Naive thymus-derived CD4-positive, alpha-beta T cell (primary cell): ENCODE measurements around the gene WWTR1. TPM values are rescaled to one million over a fixed set of nuclear protein-coding genes. Genes with fewer than 3 reads are reported as not detected.

Experiments used
- ATAC-seq: fragments of 150-1000 bp; cut with Tn5 transposase; 2 replicates; pipeline ENCODE4 v1.10.0; 2021; ENCODE audit warnings: mild to moderate bottlenecking, moderate library complexity
- CTCF ChIA-PET: fragments of 350-600 bp; sonication (Branson Sonifier 250); formaldehyde crosslinking; loops from one replicate; lab custom pipeline; 2021; ENCODE audit warnings: antibody characterized with exemption; lab: Charles Lee
- POLR2A ChIA-PET: fragments of 350-600 bp; sonication (Branson Sonifier 250); formaldehyde crosslinking; loops from one replicate; lab custom pipeline; 2021; ENCODE audit warnings: antibody characterized with exemption, inconsistent platforms; lab: Charles Lee
- DNase-seq, 9 donors: peaks; one replicate each; pipeline versions ENCODE4 v3.0.0 to v3.0.0-alpha.2; 2020 to 2022; ENCODE audit warnings: mixed read lengths in 1 of 9
- H3K27ac ChIP-seq: one replicate; pipeline ENCODE4 v1.7.0; 2013; ENCODE audit warnings: mild to moderate bottlenecking, low read depth, low read length, moderate library complexity
- H3K27me3 ChIP-seq, 2 donors: one replicate each; pipeline ENCODE4 v1.7.0; 2013; ENCODE audit warnings: low read length in 2 of 2, mild to moderate bottlenecking in 2 of 2, moderate library complexity in 2 of 2; ENCODE audit not compliant: control insufficient read depth in 2 of 2, insufficient read depth in 2 of 2
- H3K36me3 ChIP-seq, 3 experiments: 1 replicate in 2 of 3; 2 replicates in 1 of 3; pipeline ENCODE4 v1.7.0; 2013; ENCODE audit warnings: low read length in 3 of 3, mild to moderate bottlenecking in 3 of 3, moderate library complexity in 1 of 3; ENCODE audit not compliant: insufficient read depth in 3 of 3, control insufficient read depth in 2 of 3
- H3K4me1 ChIP-seq, 2 donors: one replicate each; pipeline ENCODE4 v1.7.0; 2013; ENCODE audit warnings: low read length in 2 of 2, mild to moderate bottlenecking in 2 of 2, moderate library complexity in 1 of 2; ENCODE audit not compliant: control insufficient read depth in 2 of 2, insufficient read depth in 2 of 2
- H3K4me3 ChIP-seq: 2 replicates; pipeline ENCODE4 v1.7.0; 2013; ENCODE audit warnings: mild to moderate bottlenecking, low read length
- H3K9me3 ChIP-seq, 3 experiments: 1 replicate in 2 of 3; 2 replicates in 1 of 3; pipeline ENCODE4 v1.7.0; 2013; ENCODE audit warnings: low read length in 3 of 3; ENCODE audit not compliant: control insufficient read depth in 2 of 3
- H3K27ac Mint-ChIP-seq, 9 donors: one replicate each; pipeline ENCODE4 v1.8.0; 2020 to 2022; ENCODE audit warnings: mixed read lengths in 9 of 9, mild to moderate bottlenecking in 8 of 9, moderate library complexity in 5 of 9, inconsistent platforms in 2 of 9
- H3K27me3 Mint-ChIP-seq, 5 donors: one replicate each; pipeline ENCODE4 v1.8.0; 2021 to 2022; ENCODE audit warnings: mixed read lengths in 5 of 5, mild to moderate bottlenecking in 1 of 5
- H3K36me3 Mint-ChIP-seq, 5 donors: one replicate each; pipeline ENCODE4 v1.8.0; 2020 to 2022; ENCODE audit warnings: mixed read lengths in 5 of 5, mild to moderate bottlenecking in 3 of 5, inconsistent platforms in 1 of 5
- H3K4me1 Mint-ChIP-seq, 7 donors: one replicate each; pipeline ENCODE4 v1.8.0; 2020 to 2022; ENCODE audit warnings: mixed read lengths in 7 of 7, mild to moderate bottlenecking in 3 of 7, inconsistent platforms in 1 of 7
- H3K4me3 Mint-ChIP-seq, 10 donors: one replicate each; pipeline ENCODE4 v1.8.0; 2020 to 2022; ENCODE audit warnings: mild to moderate bottlenecking in 10 of 10, mixed read lengths in 10 of 10, moderate library complexity in 6 of 10, inconsistent platforms in 2 of 10
- H3K9me3 Mint-ChIP-seq, 11 donors: one replicate each; pipeline ENCODE4 v1.8.0; 2020 to 2022; ENCODE audit warnings: mixed read lengths in 11 of 11, mild to moderate bottlenecking in 4 of 11, inconsistent platforms in 1 of 11, moderate library complexity in 1 of 11
- intact Hi-C, 2 donors: fragments of 100-400 bp; cut with micrococcal nuclease; formaldehyde crosslinking; loops; one replicate each; pipeline ENCODE4 v1.15.1; 2023
- polyA plus RNA-seq, 2 donors: library from polyadenylated mRNA; unstranded; fragments of 300-500 nt; fragmentation: Illumina TruSeq; gene quantifications; one replicate each; pipeline ENCODE4 v1.2.3, GENCODE V29; 2021
- total RNA-seq, 6 experiments: library from RNA in 5 of 6; stranded (reverse) in 5 of 6; gene quantifications; 1 replicate in 5 of 6; 2 replicates in 1 of 6; pipeline ENCODE4 v1.2.3 and lab custom pipeline; 2021 to 2026

The WWTR1 gene
- total and polyA plus RNA-seq, 7 experiments from 2014 or later = 0.17 to 0.56 (median 0.31) TPM; not detected in 1

- Mint-ChIP-seq H3K27me3 (peaks cover 18 to 41% (median 24%) of the 10 kb centered on the region in 5 donors), H3K27ac (no peak overlapping the region), H3K4me1 (no peaks in the 10 kb centered on the region), H3K36me3 (peaks cover 0 to 4% (median 0%) of the 10 kb centered on the region in 5 donors), H3K9me3 (peaks cover 0 to 2% (median 0%) of the 10 kb centered on the region in 11 donors), H3K4me3 (no peak overlapping the region)
- H3K4me3 ChIP-seq = no peak overlapping the region
- POLR2A ChIA-PET = no interaction called here
- no peaks in the 10 kb centered on the region for H3K9me3 ChIP-seq
- CTCF ChIA-PET = no interaction called here
- H3K36me3 ChIP-seq = no peaks in the 10 kb centered on the region
- H3K27ac ChIP-seq = no peak overlapping the region
- H3K27me3 ChIP-seq = no peaks in the 10 kb centered on the region
- no peaks in the 10 kb centered on the region for H3K4me1 ChIP-seq
- ATAC-seq (no peak), DNase-seq (no peak)
- intact Hi-C loops = no loop called here
Observed at GRCh38 chr3:149667576-149667975, 9.8 kb upstream of the WWTR1 start.

DNA sequence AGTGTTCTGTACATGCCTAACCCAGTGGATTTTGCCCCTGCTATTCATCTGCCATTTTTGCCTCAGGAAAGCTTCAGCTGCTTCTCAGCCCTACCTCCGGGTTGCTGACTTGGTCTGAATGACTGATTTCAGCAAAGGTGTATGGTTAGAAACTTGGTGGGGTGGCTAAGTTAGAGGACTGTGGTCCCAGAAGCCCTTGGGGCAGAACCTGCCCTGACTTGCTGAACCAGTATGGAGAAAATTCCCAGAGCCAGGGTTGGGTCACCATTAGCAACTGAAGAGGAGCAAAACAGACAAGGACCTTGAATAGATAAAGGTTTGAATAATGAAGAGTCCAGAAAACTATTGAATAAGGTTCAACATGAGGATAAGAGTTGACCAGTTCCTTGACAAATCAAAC is 6.1 kb upstream of the WWTR1 start:
- DNase-seq = no peak
- no peak for ATAC-seq
- Histone ChIP-seq H3K27ac (no peak overlapping the region), H3K9me3 (no peaks in the 10 kb centered on the region), H3K4me3 (no peak overlapping the region), H3K27me3 (no peaks in the 10 kb centered on the region), H3K4me1 (no peaks in the 10 kb centered on the region), H3K36me3 (no peaks in the 10 kb centered on the region)
- Mint-ChIP-seq H3K27me3 (peaks cover 44 to 60% (median 46%) of the 10 kb centered on the region in 5 donors), H3K4me3 (no peak overlapping the region), H3K27ac (no peak overlapping the region), H3K4me1 (peaks cover 0 to 1% (median 0%) of the 10 kb centered on the region in 7 donors), H3K9me3 (peaks cover 0 to 4% (median 0%) of the 10 kb centered on the region in 11 donors), H3K36me3 (peaks cover 0 to 4% (median 0%) of the 10 kb centered on the region in 5 donors)
- ChIA-PET POLR2A (no interaction called here), CTCF (no interaction called here)
- intact Hi-C loops = no loop called here

- Mint-ChIP-seq H3K36me3 (peaks cover 0 to 4% (median 0%) of the 10 kb centered on the region in 5 donors), H3K4me3 (no peak overlapping the region), H3K9me3 (peaks cover 0 to 4% (median 0%) of the 10 kb centered on the region in 11 donors), H3K27ac (no peak overlapping the region), H3K27me3 (peaks cover 46 to 58% (median 53%) of the 10 kb centered on the region in 5 donors), H3K4me1 (peaks cover 0 to 9% (median 6%) of the 10 kb centered on the region in 7 donors)
- ChIA-PET POLR2A (no interaction called here), CTCF (interaction anchor here (0.7 kb wide), 1 partner anchor 38 kb away, joined by 3 read pairs; no protein-coding TSS in a partner anchor)
- Histone ChIP-seq H3K27ac (no peak overlapping the region), H3K9me3 (no peaks in the 10 kb centered on the region), H3K4me1 (peaks cover 0 to 1% of the 10 kb centered on the region in 2 donors), H3K36me3 (no peaks in the 10 kb centered on the region), H3K27me3 (no peaks in the 10 kb centered on the region), H3K4me3 (no peak overlapping the region)
- DNase-seq = no peak
- intact Hi-C loops = no loop called here
- no peak for ATAC-seq
Observed at GRCh38 chr3:149662240-149662887, 4.5 kb upstream of the WWTR1 start.

- H3K4me1 Mint-ChIP-seq = peaks cover 0 to 21% (median 10%) of the 10 kb centered on the region in 7 donors
- peaks cover 58 to 65% (median 60%) of the 10 kb centered on the region in 5 donors for H3K27me3 Mint-ChIP-seq
- CTCF ChIA-PET = no interaction called here
- peaks cover 0 to 8% (median 0%) of the 10 kb centered on the region in 11 donors for H3K9me3 Mint-ChIP-seq
- no peak overlapping the region for H3K27ac ChIP-seq
- ATAC-seq = no peak
- intact Hi-C loops = no loop called here
- no peak overlapping the region for H3K27ac Mint-ChIP-seq
- H3K36me3 Mint-ChIP-seq = peaks cover 0 to 4% (median 0%) of the 10 kb centered on the region in 5 donors
- no peak overlapping the region for H3K4me3 ChIP-seq
- no peaks in the 10 kb centered on the region for H3K9me3 ChIP-seq
- no peak for DNase-seq
- no peaks in the 10 kb centered on the region for H3K36me3 ChIP-seq
- no peak overlapping the region for H3K4me3 Mint-ChIP-seq
- POLR2A ChIA-PET = no interaction called here
- H3K4me1 ChIP-seq = peaks cover 0 to 4% of the 10 kb centered on the region in 2 donors
- H3K27me3 ChIP-seq = no peaks in the 10 kb centered on the region
Observed at GRCh38 chr3:149660462-149660861, 2.6 kb upstream of the WWTR1 start.

DNA sequence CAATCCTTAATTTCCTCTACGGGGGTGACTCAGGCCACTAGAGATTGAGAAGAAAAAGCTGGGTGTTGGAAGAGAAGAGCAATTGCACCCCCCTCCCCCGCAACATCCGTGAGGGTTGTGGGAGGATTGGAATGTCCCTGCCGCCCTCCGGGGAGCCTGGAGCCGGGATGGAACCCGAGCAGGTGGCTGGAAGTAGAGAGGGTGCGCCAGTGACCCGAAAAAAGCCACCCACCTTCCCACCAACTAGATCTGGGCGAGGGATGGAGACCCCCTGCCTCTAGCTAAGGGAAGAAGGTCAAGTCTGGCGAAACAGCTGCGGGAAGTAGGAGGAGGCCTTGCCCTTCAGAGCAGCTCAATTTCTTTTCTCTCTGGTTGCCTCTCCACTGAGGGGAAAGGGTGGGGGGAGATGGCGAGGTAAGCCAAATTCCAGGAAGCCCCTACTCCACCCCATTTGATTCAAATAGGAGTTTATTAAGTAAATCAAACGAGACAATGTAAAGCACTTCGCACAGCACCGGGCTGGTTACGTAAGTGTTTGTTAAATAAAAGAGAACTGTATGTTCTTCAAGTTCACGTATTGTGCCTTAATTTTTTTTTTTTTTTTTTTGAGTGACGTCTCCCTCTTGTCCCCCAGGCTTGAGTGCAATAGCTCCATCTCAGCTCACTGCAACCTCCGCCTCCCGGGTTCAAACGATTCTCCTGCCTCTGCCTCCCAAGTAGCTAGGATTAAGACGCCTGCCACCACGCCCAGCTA is 1.1 kb upstream of the WWTR1 start:
- H3K27me3 Mint-ChIP-seq = peaks cover 65 to 76% (median 72%) of the 10 kb centered on the region in 5 donors
- intact Hi-C loops = loop anchor here in 1 of 2 donors (1.0 to 5.0 kb wide), 3 partner anchors 43 to 154 kb away; partner anchors contain the start of gene RNF13
- peak overlapping the region in 1 of 9 donors; percentile 14 for H3K27ac Mint-ChIP-seq
- H3K36me3 Mint-ChIP-seq = peaks cover 0 to 4% (median 0%) of the 10 kb centered on the region in 5 donors
- Histone ChIP-seq H3K4me1 (peaks cover 0 to 4% of the 10 kb centered on the region in 2 donors), H3K27ac (no peak overlapping the region), H3K9me3 (no peaks in the 10 kb centered on the region), H3K36me3 (no peaks in the 10 kb centered on the region), H3K27me3 (no peaks in the 10 kb centered on the region), H3K4me3 (peak overlapping the region; percentile 47)
- CTCF ChIA-PET = no interaction called here
- ATAC-seq (no peak), DNase-seq (no peak)
- peaks cover 0 to 8% (median 0%) of the 10 kb centered on the region in 11 donors for H3K9me3 Mint-ChIP-seq
- H3K4me1 Mint-ChIP-seq = peaks cover 0 to 21% (median 10%) of the 10 kb centered on the region in 7 donors
- peak overlapping the region; percentile 51 to 87 (median 76) for H3K4me3 Mint-ChIP-seq
- POLR2A ChIA-PET = no interaction called here

DNA sequence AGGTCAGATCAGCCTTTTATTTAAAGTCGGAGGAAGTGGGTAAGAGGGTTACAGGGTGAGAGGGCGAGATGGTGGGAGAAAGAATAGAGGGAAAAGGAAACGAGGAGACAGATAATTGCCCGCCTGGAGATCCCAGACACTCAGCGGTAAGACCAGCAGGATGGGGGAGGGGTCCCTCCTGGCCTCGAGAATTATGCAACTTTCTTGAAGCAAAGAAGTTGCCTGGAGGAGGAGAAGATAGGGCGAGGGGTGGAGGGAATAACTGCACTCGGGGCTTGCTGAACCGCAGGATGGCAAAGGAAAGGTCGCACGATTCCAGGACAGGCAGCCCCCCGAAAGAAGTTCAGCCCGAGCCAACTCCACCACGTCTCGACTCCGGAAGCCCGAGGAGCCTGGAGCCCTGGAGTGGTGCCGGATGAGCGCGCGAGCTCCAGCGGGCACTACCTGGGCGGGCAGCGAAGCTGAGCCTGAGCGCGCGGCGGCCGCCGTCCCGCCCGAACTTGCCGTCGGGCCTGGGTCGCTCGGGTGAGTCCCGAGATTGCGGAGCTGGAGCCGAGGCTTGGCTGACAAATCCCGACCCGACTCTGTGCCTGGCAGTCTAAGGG is 402 bp downstream of the WWTR1 start:
- Histone ChIP-seq H3K27me3 (no peaks in the 10 kb centered on the region), H3K4me3 (peak overlapping the region; percentile 47), H3K27ac (no peak overlapping the region), H3K36me3 (no peaks in the 10 kb centered on the region), H3K4me1 (peaks cover 0 to 4% of the 10 kb centered on the region in 2 donors), H3K9me3 (no peaks in the 10 kb centered on the region)
- H3K36me3 Mint-ChIP-seq = peaks cover 0 to 2% (median 0%) of the 10 kb centered on the region in 5 donors
- intact Hi-C loops = loop anchor here in 1 of 2 donors (5.0 kb wide), 2 partner anchors 45 to 60 kb away; no protein-coding TSS in a partner anchor
- peaks cover 0 to 21% (median 10%) of the 10 kb centered on the region in 7 donors for H3K4me1 Mint-ChIP-seq
- H3K4me3 Mint-ChIP-seq = peak overlapping the region; percentile 63 to 87 (median 80)
- POLR2A ChIA-PET = no interaction called here
- H3K27ac Mint-ChIP-seq = peak overlapping the region in 1 of 9 donors; percentile 12
- peak; percentile 54 for ATAC-seq
- DNase-seq = peak in 2 of 9 donors; percentile 1 to 44
- H3K27me3 Mint-ChIP-seq = peaks cover 54 to 74% (median 66%) of the 10 kb centered on the region in 5 donors
- CTCF ChIA-PET = no interaction called here
- peaks cover 0 to 8% (median 0%) of the 10 kb centered on the region in 11 donors for H3K9me3 Mint-ChIP-seq
